Astrocyte (in vitro differentiated cells and primary cell): ENCODE results near the gene STK24.

ENCODE experiments used
- CTCF ChIP-seq: IDR thresholded peaks from 2 replicates; pipeline ENCODE4 v1.5.1; 2011; ENCODE audit warnings: low read depth, mild to moderate bottlenecking, inconsistent platforms, low read length, moderate library complexity; ENCODE audit not compliant: insufficient read depth
- EZH2 ChIP-seq: IDR thresholded peaks from 2 replicates; pipeline ENCODE4 v1.6.1; 2012; ENCODE audit warnings: mild to moderate bottlenecking, low read length, inconsistent platforms; ENCODE audit not compliant: insufficient read depth

- TF ChIP-seq CTCF, result no peak
- TF ChIP-seq EZH2, result no peak
These were observed 166.3 kb downstream of the STK24 start for GRCh38 chr13:98410612-98411011.
